WTC11 (cell line): ENCODE results near the gene ZNF419. TPM values are rescaled to one million over a fixed set of nuclear protein-coding genes. Genes with fewer than 3 reads are reported as not detected.

Source experiments
- ATAC-seq: fragments of 200-7000 bp; cut with Tn5 transposase; 2 replicates; pipeline ENCODE4 v1.10.0; 2021; ENCODE audit warnings: mild to moderate bottlenecking, moderate library complexity
- CTCF ChIA-PET: fragments of 300-600 bp; sonication (Branson Sonifier 250); formaldehyde crosslinking; loops from one replicate; lab custom pipeline; 2021; ENCODE audit warnings: antibody characterized with exemption; lab: Charles Lee
- POLR2A ChIA-PET: fragments of 350-600 bp; sonication (Branson Sonifier 250); formaldehyde crosslinking; loops from one replicate; lab custom pipeline; 2021; ENCODE audit warnings: antibody characterized with exemption; lab: Charles Lee
- DNase-seq: peaks from one replicate; pipeline ENCODE4 v3.0.0; 2021; ENCODE audit warnings: low spot score
- H3K27ac Mint-ChIP-seq: 2 replicates; pipeline ENCODE4 v1.8.0; 2021; ENCODE audit warnings: mixed read lengths
- H3K27me3 Mint-ChIP-seq: 2 replicates; pipeline ENCODE4 v1.8.0; 2021; ENCODE audit warnings: low read depth, mild to moderate bottlenecking, moderate library complexity, mixed read lengths
- H3K36me3 Mint-ChIP-seq: 2 replicates; pipeline ENCODE4 v1.8.0; 2021; ENCODE audit warnings: mixed read lengths
- H3K4me1 Mint-ChIP-seq: 2 replicates; pipeline ENCODE4 v1.8.0; 2022; ENCODE audit warnings: mixed read lengths
- H3K4me3 Mint-ChIP-seq: 2 replicates; pipeline ENCODE4 v1.8.0; 2021; ENCODE audit warnings: mild to moderate bottlenecking, moderate library complexity, mixed read lengths
- H3K9me3 Mint-ChIP-seq: 2 replicates; pipeline ENCODE4 v1.8.0; 2021; ENCODE audit warnings: mixed read lengths
- EMX1 ChIP-seq: fragments of 250-450 bp; sonication (Bioruptor Pico); IDR thresholded peaks from 2 replicates; pipeline ENCODE4 v1.8.0; 2021; ENCODE audit warnings: mild to moderate bottlenecking
- ESRRA ChIP-seq: sonication (generic); formaldehyde crosslinking; IDR thresholded peaks from 2 replicates; pipeline ENCODE4 v1.8.1; 2022; ENCODE audit warnings: mild to moderate bottlenecking, missing genetic modification reagents, borderline replicate concordance
- FOXJ3 ChIP-seq: sonication (generic); formaldehyde crosslinking; IDR thresholded peaks from 2 replicates; pipeline ENCODE4 v1.9.0; 2021; ENCODE audit warnings: missing genetic modification reagents, mild to moderate bottlenecking, borderline replicate concordance
- IRF2 ChIP-seq: sonication (generic); formaldehyde crosslinking; IDR thresholded peaks from 2 replicates; pipeline ENCODE4 v1.8.0; 2022; ENCODE audit warnings: low read depth, missing genetic modification reagents, borderline replicate concordance
- MXD4 ChIP-seq: fragments of 250-450 bp; sonication (Bioruptor Pico); IDR thresholded peaks from 2 replicates; pipeline ENCODE4 v1.8.0; 2021; ENCODE audit warnings: mild to moderate bottlenecking, moderate library complexity, borderline replicate concordance
- MYBL2 ChIP-seq: sonication (generic); formaldehyde crosslinking; IDR thresholded peaks from 2 replicates; pipeline ENCODE4 v1.8.1; 2023; ENCODE audit warnings: mild to moderate bottlenecking, moderate library complexity, missing genetic modification reagents
- NR2C2 ChIP-seq: sonication (generic); formaldehyde crosslinking; IDR thresholded peaks from 2 replicates; pipeline ENCODE4 v1.8.0; 2022; ENCODE audit warnings: mild to moderate bottlenecking, missing genetic modification reagents
- NR3C1 ChIP-seq: sonication (generic); formaldehyde crosslinking; conservative IDR thresholded peaks from 2 replicates; pipeline ENCODE4 v1.8.1; 2023; ENCODE audit warnings: low read depth, mild to moderate bottlenecking, missing genetic modification reagents
- TEAD1 ChIP-seq: sonication (generic); formaldehyde crosslinking; IDR thresholded peaks from 2 replicates; pipeline ENCODE4 v1.8.0; 2022; ENCODE audit warnings: mild to moderate bottlenecking, missing genetic modification reagents
- ZNF416 ChIP-seq: fragments of 250-450 bp; sonication (Bioruptor Pico); IDR thresholded peaks from 2 replicates; pipeline ENCODE4 v1.9.0; 2021; ENCODE audit warnings: mild to moderate bottlenecking, inconsistent platforms
- ZNF671 ChIP-seq: fragments of 250-450 bp; sonication (Bioruptor Pico); IDR thresholded peaks from 2 replicates; pipeline ENCODE4 v1.8.0; 2021; ENCODE audit warnings: mild to moderate bottlenecking
- total RNA-seq: library from RNA; stranded (reverse); gene quantifications from 3 replicates; pipeline ENCODE4 v1.2.3, GENCODE V29; 2021
- TF ChIP-seq, protein P1 (sequence below): sonication (generic); formaldehyde crosslinking; IDR thresholded peaks from 2 replicates; pipeline ENCODE4 v1.8.0; 2022; ENCODE audit warnings: mild to moderate bottlenecking, missing genetic modification reagents
- TF ChIP-seq, protein P2 (sequence below): sonication (generic); formaldehyde crosslinking; IDR thresholded peaks from 2 replicates; pipeline ENCODE4 v1.8.0; 2023; ENCODE audit warnings: mild to moderate bottlenecking, missing genetic modification reagents
- TF ChIP-seq, protein P3 (sequence below): fragments of 250-450 bp; sonication (Bioruptor Pico); IDR thresholded peaks from 2 replicates; pipeline ENCODE4 v1.9.0; 2021; ENCODE audit warnings: moderate library complexity, mild to moderate bottlenecking, inconsistent platforms, borderline replicate concordance
- TF ChIP-seq, protein P4 (sequence below): sonication (generic); formaldehyde crosslinking; IDR thresholded peaks from 2 replicates; pipeline ENCODE4 v1.8.1; 2023; ENCODE audit warnings: mild to moderate bottlenecking, moderate library complexity, missing genetic modification reagents
- TF ChIP-seq, protein P5 (sequence below): sonication (generic); formaldehyde crosslinking; IDR thresholded peaks from 2 replicates; pipeline ENCODE4 v1.8.1; 2023; ENCODE audit warnings: mild to moderate bottlenecking, missing genetic modification reagents, borderline replicate concordance
- TF ChIP-seq, protein P6 (sequence below): sonication (generic); formaldehyde crosslinking; IDR thresholded peaks from 2 replicates; pipeline ENCODE4 v1.8.1; 2022; ENCODE audit warnings: mild to moderate bottlenecking, missing genetic modification reagents, moderate library complexity, borderline replicate concordance
- TF ChIP-seq, protein P7 (sequence below): sonication (generic); formaldehyde crosslinking; IDR thresholded peaks from 2 replicates; pipeline ENCODE4 v1.8.0; 2022; ENCODE audit warnings: mild to moderate bottlenecking, missing genetic modification reagents

Gene ZNF419
- total RNA-seq, 1 experiment from 2014 or later, result 11.3 TPM

DNA sequence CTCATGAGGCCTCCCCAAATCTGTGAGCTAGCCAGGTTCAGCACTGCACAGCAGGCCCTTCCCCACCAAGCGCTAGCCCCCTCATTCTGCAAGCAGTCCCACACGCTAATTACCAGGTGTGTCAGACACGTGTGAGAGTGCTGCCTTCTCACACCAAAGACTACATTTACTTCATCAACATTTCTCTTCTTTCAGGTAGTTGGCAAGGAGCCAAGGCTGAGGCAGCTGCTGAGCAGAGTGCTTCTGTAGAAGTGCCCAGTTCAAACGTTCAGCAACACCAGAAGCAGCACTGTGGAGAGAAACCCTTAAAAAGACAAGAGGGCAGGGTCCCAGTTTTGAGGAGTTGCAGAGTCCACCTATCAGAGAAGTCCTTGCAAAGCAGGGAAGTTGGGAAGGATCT is 18.6 kb downstream of the ZNF419 start:
- POLR2A ChIA-PET, result no interaction called here
- Mint-ChIP-seq H3K27ac (no peak overlapping the region), H3K36me3 (peaks cover 64% of the 10 kb centered on the region), H3K27me3 (no peaks in the 10 kb centered on the region), H3K4me1 (no peaks in the 10 kb centered on the region; the same call in 1 of the 2 replicates), H3K9me3 (peaks cover 28% of the 10 kb centered on the region), H3K4me3 (no peak overlapping the region)
- no peak for ATAC-seq
- no peak for DNase-seq
- CTCF ChIA-PET, result no interaction called here
- TF ChIP-seq ZNF671 (no peak), NR3C1 (no peak), NR2C2 (CRISPR knock-in tag) (no peak), MYBL2 (CRISPR knock-in tag) (no peak), FOXJ3 (no peak), MXD4 (CRISPR knock-in tag) (no peak), ZNF416 (no peak)
- TF ChIP-seq, protein P1, sequence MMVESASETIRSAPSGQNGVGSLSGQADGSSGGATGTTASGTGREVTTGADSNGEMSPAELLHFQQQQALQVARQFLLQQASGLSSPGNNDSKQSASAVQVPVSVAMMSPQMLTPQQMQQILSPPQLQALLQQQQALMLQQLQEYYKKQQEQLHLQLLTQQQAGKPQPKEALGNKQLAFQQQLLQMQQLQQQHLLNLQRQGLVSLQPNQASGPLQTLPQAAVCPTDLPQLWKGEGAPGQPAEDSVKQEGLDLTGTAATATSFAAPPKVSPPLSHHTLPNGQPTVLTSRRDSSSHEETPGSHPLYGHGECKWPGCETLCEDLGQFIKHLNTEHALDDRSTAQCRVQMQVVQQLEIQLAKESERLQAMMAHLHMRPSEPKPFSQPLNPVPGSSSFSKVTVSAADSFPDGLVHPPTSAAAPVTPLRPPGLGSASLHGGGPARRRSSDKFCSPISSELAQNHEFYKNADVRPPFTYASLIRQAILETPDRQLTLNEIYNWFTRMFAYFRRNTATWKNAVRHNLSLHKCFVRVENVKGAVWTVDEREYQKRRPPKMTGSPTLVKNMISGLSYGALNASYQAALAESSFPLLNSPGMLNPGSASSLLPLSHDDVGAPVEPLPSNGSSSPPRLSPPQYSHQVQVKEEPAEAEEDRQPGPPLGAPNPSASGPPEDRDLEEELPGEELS (CRISPR knock-in tag), result no peak
- TF ChIP-seq, protein P2, sequence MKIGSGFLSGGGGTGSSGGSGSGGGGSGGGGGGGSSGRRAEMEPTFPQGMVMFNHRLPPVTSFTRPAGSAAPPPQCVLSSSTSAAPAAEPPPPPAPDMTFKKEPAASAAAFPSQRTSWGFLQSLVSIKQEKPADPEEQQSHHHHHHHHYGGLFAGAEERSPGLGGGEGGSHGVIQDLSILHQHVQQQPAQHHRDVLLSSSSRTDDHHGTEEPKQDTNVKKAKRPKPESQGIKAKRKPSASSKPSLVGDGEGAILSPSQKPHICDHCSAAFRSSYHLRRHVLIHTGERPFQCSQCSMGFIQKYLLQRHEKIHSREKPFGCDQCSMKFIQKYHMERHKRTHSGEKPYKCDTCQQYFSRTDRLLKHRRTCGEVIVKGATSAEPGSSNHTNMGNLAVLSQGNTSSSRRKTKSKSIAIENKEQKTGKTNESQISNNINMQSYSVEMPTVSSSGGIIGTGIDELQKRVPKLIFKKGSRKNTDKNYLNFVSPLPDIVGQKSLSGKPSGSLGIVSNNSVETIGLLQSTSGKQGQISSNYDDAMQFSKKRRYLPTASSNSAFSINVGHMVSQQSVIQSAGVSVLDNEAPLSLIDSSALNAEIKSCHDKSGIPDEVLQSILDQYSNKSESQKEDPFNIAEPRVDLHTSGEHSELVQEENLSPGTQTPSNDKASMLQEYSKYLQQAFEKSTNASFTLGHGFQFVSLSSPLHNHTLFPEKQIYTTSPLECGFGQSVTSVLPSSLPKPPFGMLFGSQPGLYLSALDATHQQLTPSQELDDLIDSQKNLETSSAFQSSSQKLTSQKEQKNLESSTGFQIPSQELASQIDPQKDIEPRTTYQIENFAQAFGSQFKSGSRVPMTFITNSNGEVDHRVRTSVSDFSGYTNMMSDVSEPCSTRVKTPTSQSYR, result no peak
- TF ChIP-seq, protein P3, sequence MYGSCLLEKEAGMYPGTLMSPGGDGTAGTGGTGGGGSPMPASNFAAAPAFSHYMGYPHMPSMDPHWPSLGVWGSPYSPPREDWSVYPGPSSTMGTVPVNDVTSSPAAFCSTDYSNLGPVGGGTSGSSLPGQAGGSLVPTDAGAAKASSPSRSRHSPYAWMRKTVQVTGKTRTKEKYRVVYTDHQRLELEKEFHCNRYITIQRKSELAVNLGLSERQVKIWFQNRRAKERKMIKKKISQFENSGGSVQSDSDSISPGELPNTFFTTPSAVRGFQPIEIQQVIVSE, result no peak
- TF ChIP-seq, protein P4, sequence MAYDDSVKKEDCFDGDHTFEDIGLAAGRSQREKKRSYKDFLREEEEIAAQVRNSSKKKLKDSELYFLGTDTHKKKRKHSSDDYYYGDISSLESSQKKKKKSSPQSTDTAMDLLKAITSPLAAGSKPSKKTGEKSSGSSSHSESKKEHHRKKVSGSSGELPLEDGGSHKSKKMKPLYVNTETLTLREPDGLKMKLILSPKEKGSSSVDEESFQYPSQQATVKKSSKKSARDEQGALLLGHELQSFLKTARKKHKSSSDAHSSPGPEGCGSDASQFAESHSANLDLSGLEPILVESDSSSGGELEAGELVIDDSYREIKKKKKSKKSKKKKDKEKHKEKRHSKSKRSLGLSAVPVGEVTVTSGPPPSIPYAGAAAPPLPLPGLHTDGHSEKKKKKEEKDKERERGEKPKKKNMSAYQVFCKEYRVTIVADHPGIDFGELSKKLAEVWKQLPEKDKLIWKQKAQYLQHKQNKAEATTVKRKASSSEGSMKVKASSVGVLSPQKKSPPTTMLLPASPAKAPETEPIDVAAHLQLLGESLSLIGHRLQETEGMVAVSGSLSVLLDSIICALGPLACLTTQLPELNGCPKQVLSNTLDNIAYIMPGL, result no peak
- TF ChIP-seq, protein P5, sequence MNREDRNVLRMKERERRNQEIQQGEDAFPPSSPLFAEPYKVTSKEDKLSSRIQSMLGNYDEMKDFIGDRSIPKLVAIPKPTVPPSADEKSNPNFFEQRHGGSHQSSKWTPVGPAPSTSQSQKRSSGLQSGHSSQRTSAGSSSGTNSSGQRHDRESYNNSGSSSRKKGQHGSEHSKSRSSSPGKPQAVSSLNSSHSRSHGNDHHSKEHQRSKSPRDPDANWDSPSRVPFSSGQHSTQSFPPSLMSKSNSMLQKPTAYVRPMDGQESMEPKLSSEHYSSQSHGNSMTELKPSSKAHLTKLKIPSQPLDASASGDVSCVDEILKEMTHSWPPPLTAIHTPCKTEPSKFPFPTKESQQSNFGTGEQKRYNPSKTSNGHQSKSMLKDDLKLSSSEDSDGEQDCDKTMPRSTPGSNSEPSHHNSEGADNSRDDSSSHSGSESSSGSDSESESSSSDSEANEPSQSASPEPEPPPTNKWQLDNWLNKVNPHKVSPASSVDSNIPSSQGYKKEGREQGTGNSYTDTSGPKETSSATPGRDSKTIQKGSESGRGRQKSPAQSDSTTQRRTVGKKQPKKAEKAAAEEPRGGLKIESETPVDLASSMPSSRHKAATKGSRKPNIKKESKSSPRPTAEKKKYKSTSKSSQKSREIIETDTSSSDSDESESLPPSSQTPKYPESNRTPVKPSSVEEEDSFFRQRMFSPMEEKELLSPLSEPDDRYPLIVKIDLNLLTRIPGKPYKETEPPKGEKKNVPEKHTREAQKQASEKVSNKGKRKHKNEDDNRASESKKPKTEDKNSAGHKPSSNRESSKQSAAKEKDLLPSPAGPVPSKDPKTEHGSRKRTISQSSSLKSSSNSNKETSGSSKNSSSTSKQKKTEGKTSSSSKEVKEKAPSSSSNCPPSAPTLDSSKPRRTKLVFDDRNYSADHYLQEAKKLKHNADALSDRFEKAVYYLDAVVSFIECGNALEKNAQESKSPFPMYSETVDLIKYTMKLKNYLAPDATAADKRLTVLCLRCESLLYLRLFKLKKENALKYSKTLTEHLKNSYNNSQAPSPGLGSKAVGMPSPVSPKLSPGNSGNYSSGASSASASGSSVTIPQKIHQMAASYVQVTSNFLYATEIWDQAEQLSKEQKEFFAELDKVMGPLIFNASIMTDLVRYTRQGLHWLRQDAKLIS (CRISPR knock-in tag), result no peak

DNA sequence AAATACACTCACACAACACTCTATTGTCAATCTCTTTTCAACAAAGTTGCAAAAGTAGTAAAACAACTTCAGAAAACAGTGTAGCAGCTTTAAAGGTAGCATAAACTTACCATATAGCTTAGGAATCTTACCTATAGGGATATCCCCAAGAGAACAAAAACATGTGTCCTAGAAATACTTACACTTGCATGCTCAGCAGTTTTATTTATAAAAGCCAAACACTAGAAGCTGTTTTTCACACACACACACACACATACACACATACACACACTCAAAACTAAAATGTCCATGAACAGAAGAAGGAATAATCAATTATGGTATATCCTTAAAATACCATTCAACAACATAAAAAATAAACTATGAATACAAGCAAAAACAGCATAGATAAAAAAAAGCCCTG is 23.9 kb downstream of the ZNF419 start:
- peaks cover 76% of the 10 kb centered on the region for H3K36me3 Mint-ChIP-seq
- TF ChIP-seq, protein P6, sequence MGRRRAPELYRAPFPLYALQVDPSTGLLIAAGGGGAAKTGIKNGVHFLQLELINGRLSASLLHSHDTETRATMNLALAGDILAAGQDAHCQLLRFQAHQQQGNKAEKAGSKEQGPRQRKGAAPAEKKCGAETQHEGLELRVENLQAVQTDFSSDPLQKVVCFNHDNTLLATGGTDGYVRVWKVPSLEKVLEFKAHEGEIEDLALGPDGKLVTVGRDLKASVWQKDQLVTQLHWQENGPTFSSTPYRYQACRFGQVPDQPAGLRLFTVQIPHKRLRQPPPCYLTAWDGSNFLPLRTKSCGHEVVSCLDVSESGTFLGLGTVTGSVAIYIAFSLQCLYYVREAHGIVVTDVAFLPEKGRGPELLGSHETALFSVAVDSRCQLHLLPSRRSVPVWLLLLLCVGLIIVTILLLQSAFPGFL (CRISPR knock-in tag), result no peak
- no peak for TF ChIP-seq TEAD1
- TF ChIP-seq ESRRA (CRISPR knock-in tag), result no peak
- TF ChIP-seq IRF2, result no peak
- TF ChIP-seq EMX1 (CRISPR knock-in tag), result no peak
- TF ChIP-seq, protein P7, sequence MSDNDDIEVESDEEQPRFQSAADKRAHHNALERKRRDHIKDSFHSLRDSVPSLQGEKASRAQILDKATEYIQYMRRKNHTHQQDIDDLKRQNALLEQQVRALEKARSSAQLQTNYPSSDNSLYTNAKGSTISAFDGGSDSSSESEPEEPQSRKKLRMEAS (CRISPR knock-in tag), result no peak
- TF ChIP-seq, all 79 proteins: peak for 0
- CTCF ChIA-PET, result no interaction called here
- POLR2A ChIA-PET, result no interaction called here
- no peak overlapping the region for H3K27ac Mint-ChIP-seq
- peaks cover 9% of the 10 kb centered on the region for H3K27me3 Mint-ChIP-seq
- DNase-seq, result no peak
- no peak for ATAC-seq
- H3K4me3 Mint-ChIP-seq, result no peak overlapping the region
- H3K4me1 Mint-ChIP-seq, result no peaks in the 10 kb centered on the region
- H3K9me3 Mint-ChIP-seq, result peaks cover 71% of the 10 kb centered on the region
